CD4-positive, alpha-beta T cell treated with Interleukin-12 subunit alpha and Interleukin-12 subunit beta, for 1 hour (primary cell): ENCODE data around the gene PBX1.

Source experiments
- DNase-seq: peaks from one replicate; pipeline ENCODE4 v3.0.0-alpha.2; 2020

PBX1 gene

GRCh38 chr1:164843743-164844500, 284.9 kb downstream of the PBX1 start:
- DNase-seq = no peak

- DNase-seq = no peak
Observed at GRCh38 chr1:164846731-164847691, 288.0 kb downstream of the PBX1 start.

GRCh38 chr1:164853146-164853545, 294.2 kb downstream of the PBX1 start:
- no peak for DNase-seq

- DNase-seq = no peak
Observed at GRCh38 chr1:164855716-164856329, 296.8 kb downstream of the PBX1 start.

- no peak for DNase-seq
Observed at GRCh38 chr1:164856381-164856780, 297.4 kb downstream of the PBX1 start.

- DNase-seq = no peak
Observed at GRCh38 chr1:164857439-164857838, 298.5 kb downstream of the PBX1 start.

GRCh38 chr1:164858096-164858632, 299.2 kb downstream of the PBX1 start:
- DNase-seq = no peak

- no peak for DNase-seq
Observed at GRCh38 chr1:164861632-164862031, 302.6 kb downstream of the PBX1 start.

GRCh38 chr1:164863056-164863455, 304.1 kb downstream of the PBX1 start:
- no peak for DNase-seq

GRCh38 chr1:164864161-164864560, 305.2 kb downstream of the PBX1 start:
- no peak for DNase-seq

GRCh38 chr1:164865385-164865784, 306.4 kb downstream of the PBX1 start:
- DNase-seq = no peak

- no peak for DNase-seq
Observed at GRCh38 chr1:164867590-164867989, 308.6 kb downstream of the PBX1 start.

GRCh38 chr1:164868990-164869389, 310.0 kb downstream of the PBX1 start:
- no peak for DNase-seq

GRCh38 chr1:164875518-164875917, 316.5 kb downstream of the PBX1 start:
- no peak for DNase-seq

GRCh38 chr1:164876398-164877116, 317.6 kb downstream of the PBX1 start:
- no peak for DNase-seq

- no peak for DNase-seq
Observed at GRCh38 chr1:164880199-164880598, 321.2 kb downstream of the PBX1 start.

- DNase-seq = no peak
Observed at GRCh38 chr1:164880644-164881043, 321.7 kb downstream of the PBX1 start.

- no peak for DNase-seq
Observed at GRCh38 chr1:164885311-164885710, 326.3 kb downstream of the PBX1 start.

GRCh38 chr1:164886101-164886500, 327.1 kb downstream of the PBX1 start:
- no peak for DNase-seq

- DNase-seq = no peak
Observed at GRCh38 chr1:164891615-164892014, 332.6 kb downstream of the PBX1 start.

- no peak for DNase-seq
Observed at GRCh38 chr1:164895026-164895912, 336.3 kb downstream of the PBX1 start.
